ENCODE data around the gene ZBTB7C.

DNA sequence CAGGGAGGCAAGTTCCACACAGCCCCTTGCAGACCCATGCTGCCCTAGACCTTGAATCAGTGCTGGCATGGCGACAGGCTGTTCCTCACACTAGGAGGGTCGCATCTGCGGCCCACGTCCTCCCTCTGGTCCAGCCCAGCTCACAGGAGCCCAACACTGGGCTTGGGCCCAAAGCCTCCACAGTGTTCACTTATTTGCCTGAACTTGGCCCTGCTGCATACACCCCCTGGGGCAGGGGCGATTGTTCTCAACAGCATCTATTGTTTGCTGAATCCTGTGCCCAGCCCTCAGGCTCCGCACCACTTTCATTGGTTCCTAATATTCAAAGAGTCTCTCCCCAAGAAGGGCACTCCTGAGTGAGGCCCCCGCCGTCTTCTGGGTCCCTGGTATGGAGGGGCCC, 90.7 kb downstream of the ZBTB7C start:
- TF ChIP-seq CTCF (IDR thresholded peaks at IDR 0.05) (no peak), POLR2A (IDR thresholded peaks at IDR 0.05) (no peak)
